Thyroid gland (tissue), 4 donors: ENCODE measurements around the gene CTSF.

ENCODE experiments used
- POLR2A ChIP-seq, 2 donors: fragments of 450-650 bp; IDR thresholded peaks; one replicate each; pipeline ENCODE4 v1.6.1; 2017; ENCODE audit warnings: antibody characterized with exemption in 2 of 2, mild to moderate bottlenecking in 2 of 2, moderate library complexity in 1 of 2
- TF ChIP-seq, protein P1 (sequence below), 6 experiments: fragments of 200-600 bp in 3 of 6; fragments of 450-650 bp in 3 of 6; sonication (generic) in 3 of 6; IDR thresholded peaks; one replicate each; pipeline ENCODE4 v1.5.1; 2016 to 2019; ENCODE audit warnings: antibody characterized with exemption in 6 of 6, mild to moderate bottlenecking in 2 of 6, inconsistent platforms in 1 of 6, moderate library complexity in 1 of 6

DNA sequence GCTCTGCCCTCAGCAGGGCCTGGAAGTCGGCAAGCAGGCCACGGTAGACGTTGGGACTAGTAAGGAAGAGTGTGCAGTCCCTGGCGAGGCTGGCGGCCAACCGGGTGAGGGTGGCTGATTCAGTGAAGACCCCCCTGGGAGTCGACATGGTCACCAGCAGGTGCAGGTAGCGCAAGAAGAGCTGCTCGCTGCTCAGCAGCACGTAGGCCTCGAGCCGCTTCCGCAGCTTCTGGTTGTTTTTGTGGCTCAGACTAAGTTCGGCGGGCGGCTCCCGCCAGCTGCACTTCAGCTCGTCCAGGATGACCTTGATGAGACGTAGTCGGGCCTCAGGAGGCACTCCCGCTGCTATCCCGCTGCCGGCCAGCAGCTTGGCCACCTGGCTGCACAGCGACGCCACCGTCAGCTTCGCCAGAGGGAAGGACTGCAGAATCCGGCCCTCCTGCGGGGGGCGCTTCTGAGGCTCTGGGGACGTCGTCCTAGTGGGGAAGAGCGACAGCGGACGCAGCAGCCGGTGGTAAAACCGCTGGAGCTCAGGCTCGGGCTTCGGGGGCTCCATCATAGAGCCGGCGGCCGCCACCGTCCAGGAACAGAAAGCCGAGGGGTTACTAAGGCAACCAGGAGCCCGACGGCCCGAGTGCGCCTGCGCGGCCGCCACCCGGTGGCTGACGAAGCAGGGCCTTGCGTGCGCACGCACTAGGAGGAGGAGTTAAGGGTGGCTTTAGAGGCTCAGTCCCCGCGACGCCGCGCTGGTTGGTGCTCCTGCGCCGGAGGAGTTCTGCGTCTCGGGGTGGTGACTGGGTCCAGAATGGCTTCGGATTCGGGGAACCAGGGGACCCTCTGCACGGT, 24.3 kb upstream of the CTSF start, which contains the start of the genes CCDC87 and CCS:
- TF ChIP-seq, protein P1, sequence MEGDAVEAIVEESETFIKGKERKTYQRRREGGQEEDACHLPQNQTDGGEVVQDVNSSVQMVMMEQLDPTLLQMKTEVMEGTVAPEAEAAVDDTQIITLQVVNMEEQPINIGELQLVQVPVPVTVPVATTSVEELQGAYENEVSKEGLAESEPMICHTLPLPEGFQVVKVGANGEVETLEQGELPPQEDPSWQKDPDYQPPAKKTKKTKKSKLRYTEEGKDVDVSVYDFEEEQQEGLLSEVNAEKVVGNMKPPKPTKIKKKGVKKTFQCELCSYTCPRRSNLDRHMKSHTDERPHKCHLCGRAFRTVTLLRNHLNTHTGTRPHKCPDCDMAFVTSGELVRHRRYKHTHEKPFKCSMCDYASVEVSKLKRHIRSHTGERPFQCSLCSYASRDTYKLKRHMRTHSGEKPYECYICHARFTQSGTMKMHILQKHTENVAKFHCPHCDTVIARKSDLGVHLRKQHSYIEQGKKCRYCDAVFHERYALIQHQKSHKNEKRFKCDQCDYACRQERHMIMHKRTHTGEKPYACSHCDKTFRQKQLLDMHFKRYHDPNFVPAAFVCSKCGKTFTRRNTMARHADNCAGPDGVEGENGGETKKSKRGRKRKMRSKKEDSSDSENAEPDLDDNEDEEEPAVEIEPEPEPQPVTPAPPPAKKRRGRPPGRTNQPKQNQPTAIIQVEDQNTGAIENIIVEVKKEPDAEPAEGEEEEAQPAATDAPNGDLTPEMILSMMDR (IDR thresholded peaks at IDR 0.05) = peak in 5 of 6 experiments; percentile 46 to 69 (median 61)
- peak; percentile 26 to 93 for TF ChIP-seq POLR2A (IDR thresholded peaks at IDR 0.05)
